Measurements from ENCODE around the gene SRRM1.
A peak's percentile ranks its signal among the peaks of the same experiment; 100 is the strongest.

SRRM1 gene, protein sequence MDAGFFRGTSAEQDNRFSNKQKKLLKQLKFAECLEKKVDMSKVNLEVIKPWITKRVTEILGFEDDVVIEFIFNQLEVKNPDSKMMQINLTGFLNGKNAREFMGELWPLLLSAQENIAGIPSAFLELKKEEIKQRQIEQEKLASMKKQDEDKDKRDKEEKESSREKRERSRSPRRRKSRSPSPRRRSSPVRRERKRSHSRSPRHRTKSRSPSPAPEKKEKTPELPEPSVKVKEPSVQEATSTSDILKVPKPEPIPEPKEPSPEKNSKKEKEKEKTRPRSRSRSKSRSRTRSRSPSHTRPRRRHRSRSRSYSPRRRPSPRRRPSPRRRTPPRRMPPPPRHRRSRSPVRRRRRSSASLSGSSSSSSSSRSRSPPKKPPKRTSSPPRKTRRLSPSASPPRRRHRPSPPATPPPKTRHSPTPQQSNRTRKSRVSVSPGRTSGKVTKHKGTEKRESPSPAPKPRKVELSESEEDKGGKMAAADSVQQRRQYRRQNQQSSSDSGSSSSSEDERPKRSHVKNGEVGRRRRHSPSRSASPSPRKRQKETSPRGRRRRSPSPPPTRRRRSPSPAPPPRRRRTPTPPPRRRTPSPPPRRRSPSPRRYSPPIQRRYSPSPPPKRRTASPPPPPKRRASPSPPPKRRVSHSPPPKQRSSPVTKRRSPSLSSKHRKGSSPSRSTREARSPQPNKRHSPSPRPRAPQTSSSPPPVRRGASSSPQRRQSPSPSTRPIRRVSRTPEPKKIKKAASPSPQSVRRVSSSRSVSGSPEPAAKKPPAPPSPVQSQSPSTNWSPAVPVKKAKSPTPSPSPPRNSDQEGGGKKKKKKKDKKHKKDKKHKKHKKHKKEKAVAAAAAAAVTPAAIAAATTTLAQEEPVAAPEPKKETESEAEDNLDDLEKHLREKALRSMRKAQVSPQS
- 13.7 to 137 (median 43.6) reads per million in 17 experiments for total RNA-seq

DNA sequence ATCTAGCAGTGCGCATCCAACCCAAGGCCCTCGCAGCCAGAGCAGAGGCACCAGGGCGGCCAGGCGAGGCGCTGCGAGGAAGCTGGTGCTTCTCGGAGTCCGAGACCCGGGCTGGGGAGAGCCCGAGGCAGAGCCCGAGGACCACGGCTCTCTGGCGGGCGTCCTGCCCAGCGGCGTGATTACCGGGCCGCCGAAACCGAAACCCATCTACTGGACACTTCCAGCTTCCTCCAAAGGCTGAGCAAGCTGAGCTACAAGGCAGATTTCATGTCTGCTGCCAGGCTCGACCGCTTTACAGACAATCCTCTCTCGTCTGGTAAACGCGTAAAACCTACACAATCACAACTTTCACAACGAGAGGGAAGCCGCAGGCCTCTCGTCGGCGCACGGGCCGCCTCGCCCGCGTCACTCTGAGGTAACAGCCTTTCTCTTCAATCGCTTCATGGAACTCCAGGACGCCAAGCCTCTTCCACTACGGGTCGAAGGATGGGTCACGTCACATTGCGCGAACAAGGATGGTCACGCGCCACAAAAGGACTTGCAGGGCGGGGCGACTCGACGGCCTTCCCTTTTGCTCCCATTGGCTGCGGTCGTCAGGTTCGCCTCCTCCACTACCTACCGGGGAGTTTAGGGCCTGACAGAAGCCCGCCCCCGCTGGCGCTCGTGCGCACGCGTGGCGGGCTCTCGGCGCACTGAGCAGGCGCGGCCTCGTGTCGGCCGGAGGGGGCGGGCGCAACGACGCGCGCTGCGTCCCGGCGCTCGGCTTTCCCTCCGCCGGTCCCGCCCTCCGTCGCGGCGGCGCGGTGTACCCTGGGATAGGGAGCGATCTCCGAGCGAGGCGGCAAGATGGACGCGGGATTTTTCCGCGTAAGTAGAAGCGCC lies at the start of gene SRRM1:
Gene SRRM1, plus strand, starts transcription at position 822 of the 882 bp plus-strand sequence. Its CDS starts 25 bp downstream, at position 847.
- peak; percentile 100 for DNase-seq

DNA sequence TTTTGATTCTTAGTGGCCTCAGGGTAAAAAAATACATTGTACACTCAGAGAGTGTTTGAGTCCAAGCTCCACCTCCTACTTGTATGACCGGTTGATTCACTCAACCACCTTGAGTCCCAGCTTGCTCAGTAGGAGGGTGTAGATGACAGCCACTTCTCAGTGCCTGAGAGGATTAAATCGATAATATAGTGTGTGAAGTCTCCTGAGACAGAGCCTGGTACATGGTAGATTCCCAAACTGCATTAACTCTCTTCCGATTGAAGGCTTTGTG lies 48.8 kb upstream of the SRRM1 start:
- no peak for DNase-seq

DNA sequence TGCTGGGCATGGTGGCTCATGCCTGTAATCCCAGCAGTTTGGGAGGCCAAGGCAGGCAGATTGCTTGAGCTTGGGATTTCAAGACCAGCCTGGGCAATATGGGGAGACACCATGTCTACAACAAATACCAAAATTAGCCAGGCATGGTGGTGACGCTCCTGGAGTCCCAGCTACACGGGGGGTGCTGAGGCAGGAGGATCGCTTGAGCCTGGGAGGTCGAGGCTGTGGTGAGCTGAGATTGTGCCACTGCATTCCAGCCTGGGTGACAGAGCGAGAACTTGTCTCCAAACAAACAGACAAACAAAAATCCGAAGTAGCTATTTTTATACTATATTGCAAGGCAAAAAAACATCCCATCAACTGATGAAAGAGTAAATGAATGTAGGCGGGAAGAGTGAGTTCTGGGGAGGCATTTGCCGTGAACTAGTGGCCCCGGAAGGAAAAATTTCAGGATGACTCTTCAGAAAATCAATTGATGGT lies 46.7 kb upstream of the SRRM1 start:
- no peak for DNase-seq

DNA sequence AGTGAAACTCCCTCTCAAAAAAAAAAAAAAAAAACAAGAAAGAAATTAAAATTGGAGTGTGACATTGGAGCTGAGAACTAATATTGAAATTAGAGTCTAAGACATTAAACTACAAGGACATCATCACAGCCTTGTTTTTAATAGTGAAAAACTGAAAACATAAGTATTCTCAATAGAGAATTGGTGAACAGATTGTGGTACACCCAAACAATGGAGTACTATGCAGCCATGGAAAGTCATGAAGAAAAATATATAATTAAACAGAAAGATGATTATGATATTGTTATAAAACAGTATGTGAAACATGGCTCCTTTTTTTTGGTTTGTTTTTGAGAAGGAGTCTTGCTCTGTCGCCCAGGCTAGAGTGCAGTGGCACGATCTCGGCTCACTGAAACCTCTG lies 43.8 kb upstream of the SRRM1 start:
- DNase-seq = no peak

DNA sequence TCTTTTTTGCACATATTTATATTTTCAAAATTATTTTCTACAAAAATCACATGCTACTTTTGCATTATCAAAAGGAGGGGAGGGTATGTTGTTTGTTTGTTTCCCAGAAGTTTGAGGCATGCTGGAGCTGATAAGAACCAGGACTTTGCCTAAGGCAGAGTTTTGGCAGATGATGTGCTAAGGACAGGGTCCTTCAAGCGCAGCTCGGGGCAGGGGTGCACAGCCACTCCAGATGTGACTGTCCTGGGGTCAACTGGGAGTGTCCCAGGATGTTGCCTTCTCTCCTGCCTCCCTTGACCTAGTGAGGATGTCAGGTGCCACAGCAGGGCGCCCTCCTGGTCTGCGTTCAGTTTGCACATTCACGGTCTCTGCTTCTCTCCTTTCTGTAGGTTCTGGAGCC lies 42.6 kb upstream of the SRRM1 start:
- no peak for DNase-seq

DNA sequence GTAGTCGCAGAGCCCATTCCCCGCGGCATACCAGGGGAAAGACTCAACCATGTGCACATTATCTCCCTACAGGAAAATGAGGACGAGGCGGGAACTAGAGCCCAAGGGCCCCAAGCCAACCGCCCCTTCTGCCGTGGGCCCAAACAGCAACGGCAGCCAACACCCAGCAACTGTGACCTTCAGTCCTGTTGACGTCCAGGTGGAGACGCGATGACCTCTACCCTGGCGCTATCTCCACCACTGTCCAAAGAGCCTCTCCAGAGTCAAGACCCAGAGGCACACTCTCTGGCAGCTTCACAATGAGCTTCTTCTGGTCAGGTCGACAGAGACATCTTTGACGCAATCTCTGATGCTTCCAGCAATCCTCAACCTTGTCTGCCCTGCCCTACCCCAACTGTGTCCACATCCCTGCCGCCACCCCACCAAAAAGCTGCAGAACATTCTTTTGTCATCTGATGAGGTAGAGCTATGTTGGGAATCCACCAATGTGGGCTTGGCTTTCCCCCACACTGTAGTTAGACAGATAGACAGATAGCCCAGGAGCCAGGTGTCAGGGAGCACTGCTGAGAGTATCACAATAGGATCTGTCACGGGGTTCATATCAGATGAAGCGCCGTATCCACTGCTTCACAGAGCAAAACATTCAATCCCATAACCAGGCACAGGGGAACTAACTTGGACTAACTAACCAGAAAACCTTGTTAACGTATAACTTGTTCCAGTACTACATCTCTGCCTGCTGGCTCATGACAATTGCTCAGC lies 37.4 kb upstream of the SRRM1 start:
- DNase-seq = no peak

DNA sequence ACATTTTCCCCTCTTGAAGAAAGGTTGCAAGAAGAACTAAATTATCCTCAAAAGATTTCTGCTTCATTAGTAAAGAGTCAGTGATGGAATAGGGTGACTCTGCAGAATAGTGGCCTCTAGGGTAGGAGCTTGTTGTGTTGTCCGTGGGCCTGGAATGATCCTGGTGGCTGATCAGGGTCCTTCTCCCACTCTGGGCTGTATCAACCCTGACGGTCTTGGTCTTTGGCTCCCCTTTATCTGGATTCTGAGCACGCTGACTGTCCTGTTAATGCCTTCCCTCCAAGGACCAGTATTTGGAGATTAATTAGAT lies 36.9 kb upstream of the SRRM1 start:
- no peak for DNase-seq

DNA sequence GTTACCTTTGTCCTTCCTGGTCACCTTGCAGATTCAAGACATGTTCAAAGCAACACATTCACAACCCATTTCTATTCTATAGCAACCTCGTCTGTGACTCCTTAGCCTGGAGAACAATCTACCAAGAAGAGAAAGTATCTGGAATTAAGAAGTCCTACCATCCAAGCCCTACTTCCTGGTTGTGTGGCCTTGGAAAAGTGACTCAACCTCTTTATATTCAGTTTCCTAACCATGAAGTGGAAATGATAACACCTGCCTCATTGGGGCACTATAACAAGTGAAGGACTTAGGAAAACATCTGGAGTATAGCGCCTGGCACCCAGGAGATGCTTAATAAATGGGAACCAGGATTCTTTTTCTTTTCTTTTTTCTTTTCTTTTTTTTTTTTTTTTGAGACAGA lies 36.5 kb upstream of the SRRM1 start:
- no peak for DNase-seq

DNA sequence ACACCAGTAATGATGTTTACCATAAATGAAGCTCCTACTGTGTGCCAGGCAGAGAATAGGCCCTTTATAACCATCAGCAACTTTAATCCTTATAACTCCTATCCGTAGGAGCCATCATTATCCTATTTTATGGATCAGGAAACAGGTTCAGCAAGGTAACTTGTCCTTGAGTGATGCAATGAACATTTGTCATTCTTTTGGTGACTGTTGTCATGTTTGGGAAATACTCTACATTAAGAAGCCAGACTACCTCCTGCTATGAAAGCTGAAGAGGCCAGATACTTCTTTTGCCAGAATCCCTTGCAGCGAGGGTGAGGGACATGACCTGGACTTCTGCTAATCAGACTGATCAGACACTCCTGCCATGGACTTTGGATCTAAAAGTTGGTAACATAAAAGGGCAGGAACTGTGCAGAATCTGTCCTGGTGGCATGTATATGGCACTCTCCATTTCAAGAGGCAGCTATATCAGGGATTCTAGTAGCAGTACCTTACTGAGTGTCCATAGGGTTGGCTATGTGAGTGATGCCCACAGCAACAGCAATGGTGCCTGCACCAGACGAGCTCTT lies 33.1 kb upstream of the SRRM1 start:
- no peak for DNase-seq

DNA sequence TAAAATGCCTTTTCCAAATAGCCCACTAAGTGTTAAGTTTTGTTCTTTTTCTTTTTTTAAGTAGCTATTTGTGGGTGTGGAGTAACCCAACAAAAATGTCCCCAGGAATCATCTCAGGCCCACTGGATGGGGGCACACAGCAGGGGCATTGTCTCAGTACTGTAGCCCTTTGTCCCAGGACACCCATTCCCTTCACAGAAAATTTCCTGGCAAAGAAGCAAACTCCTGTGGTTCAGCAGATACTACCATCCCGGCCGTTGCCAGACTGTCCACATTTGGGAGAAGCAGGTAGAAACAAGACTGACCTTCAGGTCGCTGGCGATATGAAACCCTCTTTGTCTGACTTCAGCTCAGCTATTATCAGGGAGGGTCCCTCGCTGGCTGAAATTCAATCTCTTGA lies 23.7 kb upstream of the SRRM1 start:
- no peak for DNase-seq

DNA sequence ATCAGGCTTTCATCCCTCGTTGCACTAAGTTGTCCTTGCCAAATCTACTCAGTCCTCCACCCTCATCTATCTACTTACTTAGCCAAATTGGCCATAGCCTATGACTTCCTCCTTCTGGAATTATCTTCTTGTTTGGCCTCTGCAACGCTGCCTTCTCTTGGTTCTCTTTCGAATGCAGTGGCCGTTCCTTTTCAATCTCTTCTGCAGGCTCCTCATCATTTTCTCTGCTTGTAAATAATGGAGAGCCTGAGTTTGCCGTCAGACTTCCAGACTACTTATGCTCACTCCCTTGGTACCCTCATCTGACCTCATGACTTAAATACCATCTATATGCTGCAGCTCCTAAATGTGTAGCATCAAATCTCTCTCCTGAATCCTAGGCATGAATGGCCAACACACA lies 22.4 kb upstream of the SRRM1 start:
- no peak for DNase-seq

DNA sequence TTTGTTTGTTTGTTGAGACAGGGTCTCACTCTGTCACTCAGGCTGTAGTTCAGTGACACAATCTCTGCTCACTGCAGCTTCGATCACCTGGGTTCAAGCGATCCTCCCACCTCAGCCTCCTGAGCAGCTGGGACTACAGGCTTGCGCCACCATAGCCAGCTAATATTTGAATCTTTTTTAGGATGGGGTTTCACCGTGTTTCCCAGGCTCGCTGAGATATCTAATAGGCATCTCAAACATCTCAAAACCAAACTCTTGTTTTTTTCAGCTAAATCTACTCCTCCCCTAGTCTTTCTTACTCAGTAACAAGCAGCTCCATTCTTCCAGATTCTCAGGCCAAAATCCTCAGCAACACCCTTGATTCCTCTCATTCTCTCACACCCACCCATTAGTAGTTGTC lies 22.0 kb upstream of the SRRM1 start:
- no peak for DNase-seq

DNA sequence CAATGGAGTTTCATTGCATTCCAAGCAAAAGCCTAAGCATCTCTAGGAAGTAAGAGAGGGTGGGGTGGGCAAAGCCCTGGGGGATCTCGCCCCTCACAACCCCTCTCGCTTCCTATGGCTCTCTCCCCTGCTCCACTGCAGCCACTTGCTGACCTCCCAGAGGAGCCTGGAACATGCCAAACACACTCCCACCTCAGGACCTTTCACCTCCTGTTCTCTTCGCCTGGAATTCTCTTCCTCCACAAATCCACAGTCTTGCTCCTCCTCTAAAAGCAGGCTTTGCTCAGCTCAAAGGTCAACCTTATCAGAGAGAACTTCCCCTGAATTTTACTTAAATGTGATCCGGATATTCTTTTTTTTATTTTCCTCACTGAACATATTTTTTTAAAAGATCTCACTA lies 20.9 kb upstream of the SRRM1 start:
- no peak for DNase-seq

DNA sequence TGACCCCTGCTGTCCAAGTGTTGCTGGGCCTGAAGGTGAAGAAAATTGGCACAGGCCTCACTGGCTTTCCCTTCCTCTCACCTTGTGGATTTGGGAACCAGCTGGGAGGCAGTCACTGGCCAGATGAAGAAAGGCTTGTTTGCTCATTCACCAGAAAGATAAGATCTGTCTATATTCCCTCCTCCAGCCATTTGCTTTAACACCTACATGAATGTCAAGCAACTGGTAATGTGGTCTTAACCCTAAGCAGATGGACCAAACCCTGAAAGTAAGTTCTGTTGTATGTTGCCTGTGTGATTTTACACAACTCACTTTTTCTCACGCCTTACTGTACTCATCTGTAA lies 10.3 kb upstream of the SRRM1 start:
- DNase-seq = no peak

DNA sequence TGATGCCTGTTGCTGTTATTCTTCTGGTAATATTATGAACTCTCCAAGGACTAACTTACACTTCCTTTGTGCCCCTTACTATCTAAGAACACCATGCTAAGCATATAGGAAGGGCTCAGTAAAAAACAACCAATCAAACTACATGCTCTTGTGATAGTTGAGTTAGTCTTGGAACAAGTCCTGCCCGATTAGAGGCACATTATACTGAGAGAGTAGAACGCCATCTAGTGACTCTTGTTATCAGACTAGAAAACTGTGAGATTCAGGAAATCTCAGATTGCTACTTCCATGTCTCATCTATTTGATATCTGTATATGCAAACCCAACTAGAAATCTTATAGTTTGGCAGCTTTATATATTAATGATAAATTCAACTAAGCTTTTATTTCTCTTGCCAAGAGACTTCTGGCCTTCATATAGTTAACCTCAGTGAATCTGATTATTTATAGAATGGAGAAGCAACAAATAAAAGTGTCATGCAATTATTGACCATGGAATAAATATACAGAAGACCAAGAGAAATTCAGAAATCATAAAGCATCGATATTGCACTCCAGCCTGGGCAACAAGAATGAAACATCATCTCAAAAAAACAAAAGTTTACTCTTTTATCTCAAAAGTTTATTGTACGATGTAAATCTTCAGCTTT lies 7.8 kb upstream of the SRRM1 start:
- DNase-seq = peak; percentile 44 to 78 (median 60)

DNA sequence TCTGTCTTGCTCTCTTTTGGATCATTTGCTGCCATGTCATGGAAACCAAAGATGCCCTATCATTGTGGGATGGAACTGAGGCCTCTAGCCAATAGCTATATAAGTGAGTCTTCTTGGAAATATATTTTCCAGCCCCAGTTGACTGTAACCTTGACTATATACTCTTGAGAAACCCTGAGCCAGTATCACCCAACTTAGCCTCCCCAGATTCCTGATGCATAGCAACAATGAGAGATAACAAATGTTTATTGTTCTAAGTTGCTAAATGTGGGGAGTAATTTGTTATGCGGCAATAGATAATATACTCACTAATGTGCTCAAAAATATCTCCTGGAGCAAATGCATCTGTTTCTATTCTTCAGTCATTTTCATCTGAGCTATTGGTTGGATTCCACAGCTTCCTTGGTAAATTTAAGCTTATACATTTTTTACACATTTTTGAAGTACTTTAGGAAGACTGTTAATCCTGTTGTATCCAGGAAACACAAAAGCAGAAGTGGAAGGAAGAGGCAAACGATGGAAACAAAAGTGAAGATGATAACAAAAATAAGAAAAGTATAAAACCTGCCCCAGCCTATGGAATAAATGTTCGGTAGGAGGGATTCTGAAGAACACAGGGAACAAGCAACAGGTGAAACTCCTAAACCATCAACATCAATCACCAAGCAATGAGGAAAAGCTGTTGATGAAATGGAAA lies 6.3 kb upstream of the SRRM1 start:
- no peak for DNase-seq

DNA sequence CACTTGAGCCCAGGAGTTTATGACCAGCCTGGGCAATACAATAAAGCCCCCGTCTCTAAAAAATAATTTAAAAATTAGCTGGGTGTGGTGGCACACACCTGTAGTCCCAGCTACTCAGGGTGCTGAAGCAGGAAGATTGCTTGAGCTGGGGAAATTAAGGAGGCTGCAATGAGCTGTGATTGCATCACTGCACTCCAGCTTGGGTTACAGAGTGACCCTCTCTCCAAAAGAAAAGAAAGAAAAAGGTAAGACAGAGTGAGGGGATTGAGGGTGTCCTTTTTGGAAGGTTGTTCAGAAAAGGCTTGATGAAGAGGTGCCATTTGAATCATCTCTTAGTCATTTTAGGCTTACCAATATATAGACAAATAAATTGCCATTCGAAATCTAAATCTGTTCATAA lies 4.0 kb upstream of the SRRM1 start:
- no peak for DNase-seq

DNA sequence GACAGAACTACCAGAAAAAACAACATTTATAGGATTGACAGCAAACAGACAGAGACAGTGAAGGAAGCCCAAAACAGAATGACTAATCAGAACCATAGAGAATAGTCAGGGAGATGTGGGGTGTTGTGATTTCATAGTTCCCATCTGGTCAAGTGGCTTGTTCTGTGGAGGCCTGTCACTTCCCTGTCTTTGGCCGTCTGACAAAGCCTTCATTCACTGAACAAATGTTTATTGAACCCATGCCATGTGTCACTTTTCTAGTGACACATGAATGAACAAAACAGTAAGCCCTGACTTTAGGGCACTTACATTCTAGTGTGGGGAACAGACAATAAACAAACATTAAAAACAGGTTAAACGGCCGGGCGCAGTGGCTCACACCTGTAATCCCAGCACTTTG lies 3.2 kb upstream of the SRRM1 start:
- peak; percentile 60 to 84 (median 74) for DNase-seq

DNA sequence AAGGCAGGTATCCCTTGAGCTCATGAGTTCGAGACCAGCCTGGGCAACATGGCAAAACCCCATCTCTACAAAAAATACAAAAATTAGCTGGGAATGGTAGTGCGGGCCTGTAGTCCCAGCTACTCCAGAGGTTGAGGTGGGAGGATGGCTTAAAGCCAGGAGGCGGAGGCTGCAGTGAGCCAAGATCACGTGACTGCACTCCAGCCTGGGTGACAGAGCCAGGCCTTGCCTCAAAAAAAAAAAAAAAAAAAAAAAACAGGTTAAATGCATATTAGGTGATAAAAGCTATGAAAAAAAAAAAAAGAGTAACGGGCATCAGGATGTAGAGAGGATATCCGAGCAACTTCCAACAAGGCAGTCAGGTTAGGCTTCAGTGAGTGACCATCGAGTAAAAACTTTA lies 2.8 kb upstream of the SRRM1 start:
- peak; percentile 34 to 65 (median 50) for DNase-seq

DNA sequence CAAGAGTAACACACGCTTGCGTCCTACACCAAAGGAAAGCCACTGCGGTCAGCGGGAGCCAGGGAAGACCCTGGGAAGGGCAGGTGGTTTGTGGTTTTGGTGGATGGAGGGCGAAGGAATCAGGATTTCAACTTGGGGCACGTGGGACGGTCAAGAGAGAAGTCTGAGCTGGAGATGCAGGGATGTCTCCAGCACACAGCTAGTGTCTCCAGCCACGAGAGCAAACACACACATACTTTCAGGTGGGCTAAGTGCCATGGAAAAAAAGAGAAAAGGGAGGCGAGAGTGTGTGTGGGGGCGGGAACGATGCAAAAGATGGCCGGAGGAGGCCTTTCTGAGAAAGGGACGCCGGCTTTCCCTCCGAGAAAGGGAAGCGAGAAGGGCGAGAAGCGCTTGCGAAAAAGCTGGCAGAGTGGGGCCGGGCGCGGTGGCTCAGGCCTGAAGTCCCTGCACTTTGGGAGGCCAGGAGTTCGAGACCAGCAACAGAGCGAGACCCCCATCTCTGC lies 1.4 kb upstream of the SRRM1 start:
- peak; percentile 62 to 86 (median 76) for DNase-seq

Data from suppressor macrophage (primary cell).